CD4-positive, alpha-beta T cell treated with Interleukin-4 for 1 hour (primary cell): ENCODE measurements around the gene APC.
"Not testable (repeated sequence)": the region's sequence is repeated elsewhere in the genome, so short reads cannot be mapped to it uniquely, and the experiment has no call there.

Experiments used
- DNase-seq, 2 donors: peaks; one replicate each; pipeline ENCODE4 v3.0.0-alpha.2; 2020 to 2022

The APC gene

DNA sequence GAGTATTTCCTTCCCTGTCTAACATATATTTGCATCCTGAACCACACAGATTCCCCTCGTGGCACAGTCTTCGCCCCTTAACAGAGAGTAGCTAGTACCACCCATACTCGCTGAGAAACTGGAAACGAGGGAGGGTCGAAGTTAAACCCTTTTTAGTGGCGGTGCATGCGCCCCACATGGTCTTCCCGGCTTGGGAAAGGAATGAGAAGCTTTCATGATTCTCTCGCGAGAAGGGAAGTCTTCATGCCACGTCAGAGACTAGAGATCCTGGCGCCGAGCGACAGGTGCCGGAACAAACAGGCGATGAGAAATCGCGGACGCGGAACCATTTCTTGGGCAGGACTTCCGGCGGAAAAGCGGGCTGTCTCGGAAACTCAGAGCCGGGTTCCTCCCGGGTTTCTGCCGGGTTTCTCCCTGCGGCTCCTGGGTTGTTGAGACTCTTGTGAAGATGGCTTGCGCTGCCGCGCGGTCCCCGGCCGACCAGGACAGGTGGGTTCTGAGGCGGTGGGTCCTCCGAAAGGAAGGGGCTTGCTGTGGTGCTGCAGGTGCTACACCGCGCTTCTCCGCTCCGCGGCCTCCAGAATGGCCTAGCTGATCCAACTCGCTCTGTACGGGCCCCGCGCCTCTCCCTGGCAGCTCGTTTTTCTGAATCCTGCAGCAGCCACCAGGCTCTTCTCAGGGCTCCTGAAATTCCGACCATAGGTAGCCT, 123.4 kb downstream of the APC start, which contains the start of gene SRP19:
Gene SRP19, plus strand, starts transcription at position 359 of the 709 bp plus-strand sequence. Its CDS starts 90 bp downstream, at position 449.
- peak; percentile 93 to 94 for DNase-seq

DNA sequence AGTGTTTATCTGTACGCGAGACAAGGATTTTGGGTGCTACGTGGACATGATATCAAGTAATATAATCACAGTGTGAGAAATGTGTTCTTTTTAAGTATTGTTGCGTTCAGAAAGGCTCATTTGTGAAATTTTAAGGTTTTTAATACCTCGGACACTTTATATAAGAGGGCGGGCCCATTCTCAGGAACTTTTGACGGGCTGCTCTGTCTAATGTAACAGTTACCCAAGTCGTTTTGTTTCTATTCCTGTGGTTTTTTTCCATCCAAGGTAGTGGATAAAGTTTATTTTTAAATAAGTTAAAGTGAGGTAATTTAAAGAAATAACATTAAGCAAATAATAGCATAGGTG, 123.9 kb downstream of the APC start:
- no peak for DNase-seq

DNA sequence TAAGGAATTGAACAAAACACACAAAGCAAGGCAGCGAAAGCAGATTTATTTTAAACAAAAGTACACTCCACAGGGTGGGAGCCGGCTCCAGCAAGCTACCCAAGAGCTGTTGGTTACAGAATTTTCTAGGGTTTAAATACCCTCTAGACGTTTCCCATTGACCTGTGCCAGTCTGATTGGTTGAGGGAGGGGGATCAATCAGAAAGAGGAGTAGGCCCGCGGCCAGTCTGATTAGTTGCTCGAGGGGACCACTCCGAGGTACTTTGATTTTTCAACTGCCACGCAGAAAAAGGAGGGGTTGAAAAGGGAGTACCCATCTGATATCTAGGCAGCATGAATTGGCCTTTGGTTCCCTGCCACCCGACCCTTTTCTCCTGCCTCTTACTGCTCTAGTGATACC, 124.4 kb downstream of the APC start:
- no peak for DNase-seq

DNA sequence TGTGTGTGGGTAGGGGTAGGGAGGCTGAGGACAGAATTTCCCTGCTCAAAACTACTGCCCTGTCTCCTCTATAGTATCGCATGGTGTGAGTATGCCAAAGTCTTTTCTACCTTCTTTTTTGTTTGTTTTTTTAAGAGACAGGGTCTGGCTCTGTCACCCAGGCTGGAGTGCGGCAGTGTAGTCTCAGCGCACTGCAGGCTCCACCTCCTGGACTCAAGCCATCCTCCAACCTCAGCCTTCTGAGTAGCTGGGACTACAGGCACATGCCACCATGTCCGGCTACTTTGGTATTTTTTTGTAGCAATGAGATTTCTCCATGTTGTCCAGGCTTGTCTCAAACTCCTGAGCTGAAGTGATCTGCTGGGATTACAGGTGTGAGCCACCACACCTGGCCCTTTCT, 125.9 kb downstream of the APC start:
- no peak for DNase-seq

DNA sequence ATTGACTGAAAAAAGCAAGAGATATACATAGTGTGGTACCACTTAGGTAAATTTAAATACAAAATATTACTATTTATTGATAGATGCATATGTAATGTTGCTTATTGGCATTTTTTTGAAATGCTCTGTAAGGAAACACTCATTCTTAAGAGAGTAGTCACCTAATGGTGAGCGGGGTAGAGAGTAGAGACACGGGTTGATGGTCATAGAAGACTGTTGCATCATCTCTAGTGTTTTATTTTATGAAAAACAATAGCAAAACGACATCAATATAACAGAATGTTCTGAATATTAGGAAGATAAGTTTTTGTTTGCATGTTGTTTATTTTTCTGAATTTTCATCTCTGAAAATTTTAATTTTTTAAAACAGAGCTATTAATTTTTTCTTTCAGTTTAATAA, 127.4 kb downstream of the APC start:
- no peak for DNase-seq

DNA sequence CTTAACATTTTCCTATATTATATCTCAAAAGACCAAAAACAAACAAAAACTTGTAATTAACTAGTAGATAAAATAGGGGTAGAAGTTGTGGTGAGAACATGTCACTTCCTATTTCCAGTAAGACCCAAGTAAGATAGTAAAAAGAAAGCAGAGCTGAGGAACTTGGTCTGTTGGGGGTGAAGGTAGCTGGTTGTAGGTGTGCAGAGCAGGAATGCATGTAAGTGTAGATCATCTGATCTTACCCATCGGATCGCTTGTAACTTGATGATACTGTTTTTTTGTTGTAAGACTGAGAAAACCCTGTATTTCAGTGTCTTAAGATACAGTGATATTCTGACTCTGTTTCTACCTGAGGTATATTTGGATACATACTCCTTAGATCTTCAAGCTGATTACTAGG, 129.1 kb downstream of the APC start:
- no peak for DNase-seq

DNA sequence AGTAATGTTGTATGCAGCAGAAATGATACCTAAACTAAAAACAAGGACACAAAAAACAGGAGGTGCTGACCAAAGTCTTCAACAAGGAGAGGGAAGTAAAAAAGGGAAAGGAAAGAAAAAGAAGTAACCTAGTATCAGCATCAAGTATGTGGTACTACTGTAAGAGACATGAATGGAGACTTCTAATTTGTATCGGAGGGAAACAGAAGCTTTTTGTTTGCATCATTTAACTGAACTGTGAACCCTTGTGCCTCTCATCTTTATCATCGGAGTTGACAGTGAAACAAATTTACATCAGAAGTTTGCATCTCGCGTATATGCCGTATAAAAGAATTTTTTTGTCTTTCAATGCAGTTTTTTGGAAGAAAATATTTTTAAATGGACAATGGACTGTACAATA, 129.7 kb downstream of the APC start:
- no peak for DNase-seq

DNA sequence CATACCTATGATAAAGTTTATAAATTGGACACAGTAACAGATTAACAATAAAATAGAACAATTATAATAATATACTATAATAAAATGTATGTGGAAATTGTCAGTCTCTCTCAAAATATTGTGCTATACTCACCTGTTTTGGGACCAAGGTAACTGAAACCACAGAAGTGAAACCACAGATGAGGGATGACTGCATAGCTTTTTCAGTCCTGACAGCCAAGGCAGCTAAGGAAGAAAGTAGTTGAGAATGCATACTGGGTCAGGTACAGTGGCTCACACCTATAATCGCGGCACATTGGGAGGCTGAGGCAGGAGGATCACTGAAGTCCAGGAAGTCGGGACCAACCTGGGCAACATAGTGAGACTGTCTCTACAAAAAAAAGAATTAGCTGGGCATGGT, 132.3 kb downstream of the APC start:
- DNase-seq: peak in 1 of 2 donors; percentile 37

DNA sequence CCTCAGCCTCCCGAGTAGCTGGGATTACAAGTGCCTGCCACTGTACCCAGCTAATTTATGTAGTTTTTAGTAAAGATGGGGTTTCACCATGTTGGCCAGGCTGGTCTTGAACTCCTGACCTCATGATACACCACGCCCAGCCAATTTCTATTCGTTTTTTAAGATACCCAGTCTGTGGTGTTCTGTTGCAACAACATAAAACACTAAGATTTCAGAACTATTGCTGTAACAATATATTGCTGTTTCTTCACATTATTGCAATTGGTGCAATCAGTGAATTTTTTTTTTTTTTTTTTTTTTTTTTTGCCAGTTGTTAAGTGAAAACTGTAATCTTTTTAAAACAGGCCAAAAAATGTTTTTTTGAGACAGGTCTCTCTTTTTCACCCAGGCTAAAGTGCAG, 133.3 kb downstream of the APC start:
- DNase-seq: no peak

DNA sequence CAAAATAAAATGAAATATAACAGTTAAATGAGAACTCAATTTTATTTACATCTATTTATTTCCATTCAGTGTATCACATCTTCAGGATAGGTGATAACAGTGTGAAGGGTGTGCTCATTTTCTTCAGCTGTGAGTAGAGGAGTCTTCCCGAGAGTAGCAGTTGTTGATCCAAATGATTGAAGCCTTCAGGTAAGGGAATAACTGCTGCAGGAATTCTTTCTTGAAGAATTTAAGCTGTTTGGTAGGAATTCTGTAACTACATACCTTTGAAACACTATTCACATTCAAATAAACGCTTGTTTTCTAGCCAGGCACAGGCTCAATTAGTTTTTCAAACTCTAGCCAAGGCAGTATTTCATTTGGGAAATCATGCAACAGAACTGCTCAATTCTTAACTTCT, 138.7 kb downstream of the APC start:
- no peak for DNase-seq

DNA sequence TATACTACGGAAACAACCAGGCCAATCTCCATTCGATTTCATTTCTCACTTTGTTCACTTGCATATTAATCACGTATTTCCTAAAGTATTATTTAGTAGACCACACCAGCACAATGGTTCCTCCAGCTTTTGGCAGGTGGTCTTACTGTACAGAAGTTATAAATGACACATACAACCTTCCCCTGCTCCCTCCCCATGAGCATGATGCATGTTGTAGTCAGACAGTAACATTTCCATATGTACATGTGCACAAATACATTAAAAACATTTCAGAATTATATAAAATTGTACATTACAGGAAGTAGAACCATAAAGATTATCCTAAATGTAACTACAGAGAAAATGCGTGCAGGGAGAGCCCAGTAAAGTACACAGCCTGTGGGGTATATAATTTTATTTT, 140.4 kb downstream of the APC start:
- DNase-seq: no peak

DNA sequence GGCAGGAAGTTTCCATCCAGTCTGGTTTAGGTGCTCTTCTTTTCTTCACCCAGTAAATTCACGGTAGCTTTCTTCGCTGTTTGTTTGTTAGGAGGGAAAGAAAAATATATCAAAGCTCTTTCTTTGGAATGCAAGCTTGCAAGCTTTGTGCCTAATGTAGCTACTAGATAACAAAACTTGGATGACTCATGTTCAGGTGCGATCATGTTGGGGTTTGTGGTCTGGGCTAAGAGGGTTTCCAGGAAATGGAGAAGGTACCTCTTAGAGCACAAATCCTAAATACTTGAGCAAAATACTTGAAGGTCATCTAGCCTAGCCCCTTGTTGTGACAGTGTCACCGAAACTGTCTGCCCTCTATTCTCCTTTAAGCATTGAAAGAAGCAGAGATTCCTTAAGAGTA, 141.1 kb downstream of the APC start:
- peak; percentile 56 to 79 for DNase-seq

DNA sequence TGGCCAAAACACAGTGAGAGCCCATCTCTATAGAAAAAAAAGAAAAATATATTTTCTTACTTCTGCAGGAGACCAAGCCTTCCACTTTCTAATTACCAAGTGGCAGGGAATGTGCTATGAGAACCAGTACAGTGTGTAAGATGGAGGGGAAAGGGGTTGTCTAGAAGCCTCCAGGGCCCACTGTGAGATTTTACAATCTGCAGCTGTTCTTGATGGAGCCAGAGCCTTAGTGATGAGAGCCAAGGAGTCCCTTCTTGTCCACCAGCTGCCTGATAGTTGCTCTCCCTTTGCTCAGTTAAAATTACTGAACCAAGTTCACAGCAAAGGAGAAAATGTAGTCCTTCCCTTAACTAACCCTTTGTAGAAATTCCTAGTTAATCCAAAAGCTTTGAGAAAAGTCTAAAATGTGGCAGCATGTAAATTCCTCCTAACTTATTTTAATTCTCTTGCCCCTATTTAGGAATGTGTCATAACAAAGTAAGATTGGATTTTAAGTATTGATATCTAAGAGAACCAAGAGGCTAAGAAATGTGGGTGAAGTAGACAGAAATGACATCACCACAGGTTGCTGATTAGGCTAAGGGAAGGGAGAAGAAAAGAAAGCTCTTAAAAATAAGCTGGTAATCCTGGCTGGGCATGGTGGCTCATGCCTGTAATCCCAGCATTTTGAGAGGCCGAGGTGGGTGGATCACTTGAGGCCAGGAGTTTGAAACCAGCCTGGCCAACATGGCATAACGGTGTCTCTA, 142.7 kb downstream of the APC start:
- no peak for DNase-seq

DNA sequence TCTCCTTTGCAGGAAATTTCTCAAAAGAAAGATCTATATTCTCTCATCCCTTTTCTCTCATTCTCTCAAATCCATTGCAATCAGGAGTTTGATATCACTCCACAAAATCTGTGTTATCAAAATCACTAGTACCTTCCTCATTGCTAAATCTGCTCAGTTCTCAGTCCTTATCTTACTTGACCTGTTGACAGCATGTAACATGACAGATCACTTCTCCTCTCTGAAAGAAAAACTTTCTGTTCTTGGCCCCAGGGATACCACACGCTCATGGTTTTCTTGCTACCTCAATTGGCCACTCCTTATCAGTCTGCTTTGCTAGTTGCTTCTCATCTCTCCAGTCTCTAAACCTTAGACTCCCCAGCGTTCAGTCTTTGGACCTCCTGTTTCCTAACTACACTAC, 145.5 kb downstream of the APC start:
- no peak for DNase-seq

DNA sequence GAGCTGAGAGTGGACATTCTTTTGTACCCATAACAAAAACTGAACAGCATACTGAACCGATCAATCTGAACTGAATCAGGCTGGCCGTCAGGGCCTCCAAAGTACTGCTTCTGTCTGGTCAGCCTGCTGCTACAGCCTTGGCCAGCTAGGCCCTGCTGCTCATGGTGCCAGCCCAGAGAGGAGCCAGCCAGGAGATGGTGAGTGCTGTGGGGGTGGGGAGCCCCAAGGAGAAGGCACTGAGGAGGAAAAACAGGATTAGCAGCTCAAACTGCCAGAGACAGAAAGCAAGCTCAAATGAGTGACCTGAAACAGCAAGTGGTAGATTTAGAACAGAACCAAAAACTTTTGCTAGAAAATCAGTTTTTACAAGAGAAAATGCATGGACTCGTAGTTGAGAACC, 147.3 kb downstream of the APC start:
- no peak for DNase-seq

DNA sequence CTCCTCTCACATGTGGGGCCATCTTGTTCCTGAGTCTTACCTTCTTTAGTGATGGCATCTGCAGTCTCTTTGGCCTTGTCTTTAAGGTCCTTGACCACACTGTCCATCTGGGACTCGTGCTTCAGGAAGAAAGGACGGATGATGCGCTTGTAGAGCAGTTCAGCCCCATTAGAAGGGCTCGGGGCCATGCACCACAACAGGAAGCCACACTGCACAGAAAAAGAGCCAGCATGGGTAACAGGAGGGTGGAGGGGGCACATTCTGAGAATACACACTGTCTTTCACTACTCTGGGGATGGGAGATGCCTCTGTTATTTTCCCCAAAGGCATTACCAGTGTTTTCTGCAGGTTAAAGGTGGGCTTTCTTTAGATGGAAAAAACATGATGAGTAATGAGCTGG, 149.3 kb downstream of the APC start:
- peak in 1 of 2 donors; percentile 9 for DNase-seq

DNA sequence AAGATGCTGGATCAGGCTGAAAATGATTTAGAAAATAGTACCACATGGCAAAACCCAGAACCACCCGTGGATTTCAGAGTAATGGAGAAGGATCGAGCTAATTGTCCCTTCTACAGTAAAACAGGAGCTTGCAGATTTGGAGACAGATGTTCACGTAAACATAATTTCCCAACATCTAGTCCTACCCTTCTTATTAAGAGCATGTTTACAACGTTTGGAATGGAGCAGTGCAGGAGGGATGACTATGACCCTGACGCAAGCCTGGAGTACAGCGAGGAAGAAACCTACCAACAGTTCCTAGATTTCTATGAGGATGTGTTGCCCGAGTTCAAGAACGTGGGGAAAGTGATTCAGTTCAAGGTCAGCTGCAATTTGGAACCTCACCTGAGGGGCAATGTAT, 154.4 kb downstream of the APC start:
- not testable (repeated sequence) for DNase-seq

DNA sequence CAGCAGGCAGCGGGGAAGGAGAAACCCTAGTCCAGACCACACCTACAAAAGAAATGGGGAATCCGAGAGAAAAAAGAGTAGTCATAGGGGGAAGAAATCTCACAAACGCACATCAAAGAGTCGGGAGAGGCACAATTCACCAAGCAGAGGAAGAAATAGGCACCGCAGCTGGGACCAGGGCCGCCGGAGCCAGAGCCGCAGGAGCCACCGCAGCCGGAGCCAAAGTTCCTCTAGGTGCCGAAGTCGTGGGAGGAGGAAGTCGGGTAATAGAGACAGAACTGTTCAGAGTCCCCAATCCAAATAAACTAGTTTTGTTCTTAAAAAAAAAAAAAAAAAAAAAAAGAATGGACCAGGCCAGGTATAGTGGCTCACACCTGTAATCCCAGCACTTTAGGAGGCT, 155.1 kb downstream of the APC start:
- DNase-seq: no peak

DNA sequence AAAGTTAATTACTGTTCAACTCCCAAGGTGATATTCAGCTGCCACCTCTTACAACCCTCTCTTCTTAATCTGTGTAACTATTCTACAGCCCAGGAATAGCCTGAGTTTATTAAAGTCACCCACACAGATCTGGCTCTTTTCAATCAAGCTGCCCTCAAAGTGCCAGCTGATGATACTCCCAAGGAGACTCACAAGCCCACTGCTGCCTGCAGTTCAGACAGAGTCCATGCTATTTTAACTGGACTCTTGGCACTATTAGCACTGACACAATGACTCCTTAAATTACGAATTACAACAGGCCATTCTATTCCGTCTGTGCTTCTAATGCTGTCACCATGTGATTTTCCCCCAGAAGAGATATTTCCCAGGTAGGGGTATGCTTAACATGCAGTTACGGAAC, 158.0 kb downstream of the APC start:
- no peak for DNase-seq
